Mononuclear cell (primary cell): ENCODE data around the gene RAB11A. TPM values are rescaled to one million over a fixed set of nuclear protein-coding genes. Genes with fewer than 3 reads are reported as not detected.
"Not testable (repeated sequence)": the region's sequence is repeated elsewhere in the genome, so short reads cannot be mapped to it uniquely, and the experiment has no call there.

ENCODE experiments used
- H3K27me3 ChIP-seq: 2 replicates; pipeline ENCODE4 v1.6.0; 2011; ENCODE audit warnings: low read length, control low read depth; ENCODE audit not compliant: insufficient read depth
- H3K4me1 ChIP-seq: 2 replicates; pipeline ENCODE4 v1.5.1; 2011; ENCODE audit warnings: mild to moderate bottlenecking, low read length, control low read depth; ENCODE audit not compliant: insufficient read depth
- H3K4me3 ChIP-seq: 2 replicates; pipeline ENCODE4 v1.5.1; 2011; ENCODE audit warnings: mild to moderate bottlenecking, low read length, moderate library complexity
- H3K9me3 ChIP-seq: 2 replicates; pipeline ENCODE4 v1.5.1; 2011; ENCODE audit warnings: low read depth, mild to moderate bottlenecking, control low read depth, low read length
- total RNA-seq: library from RNA; depleted of rRNA; stranded (reverse); fragments of >200 nt; gene quantifications from one replicate; pipeline ENCODE4 v1.2.3, GENCODE V29; 2012

RAB11A gene
- total RNA-seq, 1 donor = 139 TPM

DNA sequence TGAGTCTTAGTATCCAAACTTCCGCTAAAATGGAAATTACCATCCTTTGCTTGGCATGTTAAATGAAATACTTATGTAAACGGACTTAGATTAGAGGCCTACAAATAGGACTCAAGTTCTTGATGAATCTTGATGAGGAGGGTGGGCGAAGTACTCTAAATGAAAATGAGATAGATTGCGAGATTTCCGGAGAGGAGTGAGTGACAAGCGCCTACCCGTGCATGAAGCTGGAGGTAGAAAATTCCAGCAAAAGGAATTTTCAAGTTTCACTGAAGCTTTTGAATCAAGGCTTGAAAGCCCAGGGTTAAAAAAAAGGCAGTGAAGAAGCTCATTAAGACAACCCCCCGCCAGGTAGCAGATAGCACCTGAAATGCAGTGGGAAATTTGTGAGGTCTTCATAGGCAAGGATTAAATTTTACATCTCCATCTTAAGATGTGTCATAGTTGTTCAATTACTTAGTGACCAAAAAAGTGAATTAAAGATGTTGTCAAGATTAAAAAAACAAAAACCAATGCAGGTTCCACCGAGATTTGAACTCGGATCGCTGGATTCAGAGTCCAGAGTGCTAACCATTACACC lies 655 bp upstream of the RAB11A start:
- Histone ChIP-seq H3K4me1 (peaks cover 26% of the 10 kb centered on the region), H3K27me3 (no peaks in the 10 kb centered on the region), H3K9me3 (no peaks in the 10 kb centered on the region), H3K4me3 (peak overlapping the region; percentile 78)

DNA sequence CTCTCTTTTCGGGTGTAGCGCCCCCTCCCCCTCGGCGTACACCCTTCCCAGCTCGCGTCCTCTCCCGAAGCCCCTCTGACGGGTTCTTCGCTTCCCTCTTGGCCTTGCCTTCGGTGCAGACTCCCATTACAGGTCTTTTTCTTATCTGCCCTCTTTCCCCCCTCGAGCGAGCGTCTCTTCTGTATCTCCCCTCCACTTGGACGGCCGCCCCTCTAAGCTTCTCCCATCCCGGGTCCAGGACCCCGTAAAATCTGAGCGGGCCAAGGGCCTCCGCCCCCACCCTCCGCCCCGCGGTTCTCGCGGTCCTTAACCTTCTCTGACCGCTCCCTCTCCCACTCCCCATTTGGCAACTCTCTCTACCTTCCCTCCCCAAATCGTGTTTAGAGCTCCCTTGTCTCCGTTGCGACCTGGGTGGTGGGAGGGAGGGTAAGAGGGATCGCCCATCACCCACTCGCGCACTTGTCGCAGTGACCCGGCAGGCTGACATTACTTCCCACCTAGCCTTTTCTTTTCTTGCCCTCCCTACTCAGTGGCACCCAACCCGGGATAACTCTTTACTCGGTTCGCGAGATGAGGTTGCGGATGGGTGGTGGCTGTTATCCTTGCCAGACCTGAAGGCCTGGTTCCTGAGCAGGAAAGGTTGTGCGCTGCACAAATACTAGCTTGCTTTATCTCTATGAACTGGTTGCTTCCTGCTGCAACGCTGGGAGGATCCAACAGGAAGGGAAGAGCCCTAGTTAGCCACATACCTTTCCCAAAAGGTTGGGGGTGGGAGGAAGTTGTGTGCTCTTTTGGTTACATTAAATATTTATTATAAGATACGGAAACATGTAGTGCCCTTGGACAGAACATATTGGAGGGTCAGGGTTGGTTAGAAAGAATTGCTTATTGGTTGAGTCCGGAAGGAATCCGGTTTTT lies 922 bp downstream of the RAB11A start:
- Histone ChIP-seq H3K9me3 (no peaks in the 10 kb centered on the region), H3K4me3 (peak overlapping the region; percentile 78), H3K27me3 (no peaks in the 10 kb centered on the region), H3K4me1 (peaks cover 26% of the 10 kb centered on the region)

DNA sequence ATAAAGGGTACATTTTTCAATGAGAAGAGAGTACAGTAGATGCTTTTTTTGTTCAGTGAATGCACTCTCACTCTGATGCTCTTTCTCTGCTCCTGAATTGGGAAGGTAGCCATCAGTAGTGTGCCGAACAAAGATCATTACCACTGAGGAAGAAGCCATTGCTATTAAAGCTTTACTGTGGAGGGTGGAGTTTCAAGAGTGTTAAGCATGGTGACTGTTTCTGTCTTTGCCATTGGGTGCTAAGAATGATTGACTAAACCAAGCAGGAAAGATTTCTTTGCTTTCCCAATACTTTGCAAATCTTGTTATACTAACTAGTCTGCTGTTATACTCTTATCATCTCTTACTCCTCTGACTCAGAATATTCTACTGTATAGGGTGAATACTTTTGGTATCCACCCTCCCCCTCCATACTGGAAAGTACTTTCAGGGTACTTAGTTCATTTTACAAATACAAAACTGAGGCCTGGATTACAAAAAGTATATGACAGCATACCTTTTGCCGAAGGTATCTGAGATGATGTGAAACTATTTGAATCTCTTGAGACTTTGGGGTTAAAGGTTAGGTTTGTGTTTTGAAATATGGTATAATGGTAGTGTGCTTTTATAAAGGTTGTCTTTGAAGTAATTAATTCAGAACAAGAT lies 1.7 kb downstream of the RAB11A start:
- peak overlapping the region; percentile 78 for H3K4me3 ChIP-seq
- peaks cover 26% of the 10 kb centered on the region for H3K4me1 ChIP-seq
- no peaks in the 10 kb centered on the region for H3K9me3 ChIP-seq
- H3K27me3 ChIP-seq = no peaks in the 10 kb centered on the region

DNA sequence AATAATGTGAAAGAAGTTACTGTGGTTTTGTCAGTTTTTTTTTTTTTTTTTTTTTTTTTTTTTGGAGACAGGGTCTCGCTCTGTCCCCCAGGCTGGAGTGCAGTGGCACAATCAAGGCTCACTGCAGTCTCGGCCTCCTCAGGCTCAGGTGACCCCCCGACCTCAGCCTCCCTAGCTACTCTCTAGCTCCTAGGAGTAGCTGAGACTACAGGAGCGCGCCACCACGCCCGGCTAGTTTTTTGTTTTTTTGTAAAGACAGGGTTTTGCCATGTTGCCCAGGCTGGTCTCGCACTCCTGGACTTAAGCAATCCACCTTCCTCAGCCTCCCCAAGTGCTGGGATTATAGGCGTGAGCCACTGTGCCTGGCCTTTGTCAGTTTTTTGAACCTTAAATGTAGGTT lies 2.6 kb downstream of the RAB11A start:
- H3K4me3 ChIP-seq, H3K9me3 ChIP-seq, H3K27me3 ChIP-seq: not testable (repeated sequence)
- peaks cover 26% of the 10 kb centered on the region for H3K4me1 ChIP-seq

DNA sequence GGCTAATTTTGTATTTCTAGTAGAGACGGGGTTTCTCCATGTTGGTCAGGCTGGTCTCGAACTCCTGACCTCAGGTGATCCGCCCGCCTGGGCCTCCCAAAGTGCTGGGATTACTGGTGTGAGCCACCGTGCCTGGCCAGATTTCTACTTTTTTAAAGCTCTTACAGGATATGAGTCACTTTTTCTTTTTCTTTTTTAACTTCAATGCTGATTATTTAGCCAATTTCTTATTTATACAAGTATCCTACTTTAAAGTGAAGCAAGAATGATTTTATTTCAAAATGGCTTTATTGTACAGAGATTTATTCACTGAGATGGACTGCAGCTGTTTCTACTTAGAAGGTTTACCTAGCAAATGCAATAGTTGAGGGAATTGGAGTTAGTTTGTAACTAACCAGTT lies 3.3 kb downstream of the RAB11A start:
- peaks cover 26% of the 10 kb centered on the region for H3K4me1 ChIP-seq
- not testable (repeated sequence) for H3K4me3 ChIP-seq, H3K9me3 ChIP-seq, H3K27me3 ChIP-seq

DNA sequence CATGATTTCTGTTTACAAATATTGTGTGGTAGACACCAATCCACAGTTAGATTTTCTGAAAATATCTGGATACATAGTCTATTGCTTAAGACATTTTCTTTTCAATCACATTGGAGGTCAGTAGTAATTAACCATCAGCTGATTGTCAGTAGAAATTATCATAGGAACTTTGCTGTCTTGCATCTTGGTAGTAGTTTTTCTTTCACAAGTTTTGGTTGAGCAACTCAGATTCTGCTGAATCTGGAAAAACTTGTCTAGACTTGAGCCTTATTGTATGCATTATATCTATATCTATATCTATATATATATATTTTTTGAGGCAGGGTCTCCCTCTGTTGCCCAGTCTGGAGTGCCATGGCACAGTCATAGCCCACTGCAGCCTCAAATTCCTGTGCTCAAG lies 4.0 kb downstream of the RAB11A start:
- Histone ChIP-seq H3K27me3 (no peaks in the 10 kb centered on the region), H3K4me3 (no peak overlapping the region), H3K4me1 (peaks cover 26% of the 10 kb centered on the region), H3K9me3 (no peaks in the 10 kb centered on the region)

DNA sequence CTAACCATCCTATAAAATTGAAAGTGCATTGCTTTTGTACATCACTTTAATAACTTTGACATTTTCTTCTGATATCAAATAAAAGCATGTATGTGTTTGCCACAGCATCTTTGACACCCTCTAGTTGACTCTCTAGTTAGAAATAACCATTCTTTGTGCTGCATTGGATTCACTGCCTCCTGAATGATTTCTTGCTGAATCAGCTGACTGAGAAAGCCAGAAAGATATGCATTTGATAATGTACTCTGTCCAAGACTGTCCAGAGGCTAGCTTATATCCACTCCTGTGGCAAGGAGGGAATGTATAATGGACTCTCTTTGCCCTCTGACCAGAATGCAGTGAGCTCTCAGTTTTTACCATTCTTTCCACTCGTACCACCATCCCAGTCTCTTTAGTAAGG lies 6.2 kb downstream of the RAB11A start:
- H3K4me1 ChIP-seq = peaks cover 18% of the 10 kb centered on the region

DNA sequence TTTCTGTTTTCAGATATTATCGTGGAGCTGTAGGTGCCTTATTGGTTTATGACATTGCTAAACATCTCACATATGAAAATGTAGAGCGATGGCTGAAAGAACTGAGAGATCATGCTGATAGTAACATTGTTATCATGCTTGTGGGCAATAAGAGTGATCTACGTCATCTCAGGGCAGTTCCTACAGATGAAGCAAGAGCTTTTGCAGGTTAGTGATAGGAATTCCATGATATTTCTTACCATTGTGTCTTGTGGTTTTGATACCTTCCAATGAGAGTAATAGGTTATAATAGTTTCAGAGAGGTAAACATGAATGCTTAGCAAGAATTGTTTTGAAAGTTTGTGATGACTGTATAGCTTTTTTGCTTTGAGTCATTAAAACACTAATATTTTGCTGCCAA lies 8.5 kb downstream of the RAB11A start:
- Histone ChIP-seq H3K27me3 (no peaks in the 10 kb centered on the region), H3K4me3 (no peak overlapping the region), H3K4me1 (peaks cover 4% of the 10 kb centered on the region), H3K9me3 (no peaks in the 10 kb centered on the region)

More for the DNA sequence above, 6.2 kb downstream of the RAB11A start:
- Histone ChIP-seq H3K27me3 (no peaks in the 10 kb centered on the region), H3K9me3 (no peaks in the 10 kb centered on the region), H3K4me3 (no peak overlapping the region)

DNA sequence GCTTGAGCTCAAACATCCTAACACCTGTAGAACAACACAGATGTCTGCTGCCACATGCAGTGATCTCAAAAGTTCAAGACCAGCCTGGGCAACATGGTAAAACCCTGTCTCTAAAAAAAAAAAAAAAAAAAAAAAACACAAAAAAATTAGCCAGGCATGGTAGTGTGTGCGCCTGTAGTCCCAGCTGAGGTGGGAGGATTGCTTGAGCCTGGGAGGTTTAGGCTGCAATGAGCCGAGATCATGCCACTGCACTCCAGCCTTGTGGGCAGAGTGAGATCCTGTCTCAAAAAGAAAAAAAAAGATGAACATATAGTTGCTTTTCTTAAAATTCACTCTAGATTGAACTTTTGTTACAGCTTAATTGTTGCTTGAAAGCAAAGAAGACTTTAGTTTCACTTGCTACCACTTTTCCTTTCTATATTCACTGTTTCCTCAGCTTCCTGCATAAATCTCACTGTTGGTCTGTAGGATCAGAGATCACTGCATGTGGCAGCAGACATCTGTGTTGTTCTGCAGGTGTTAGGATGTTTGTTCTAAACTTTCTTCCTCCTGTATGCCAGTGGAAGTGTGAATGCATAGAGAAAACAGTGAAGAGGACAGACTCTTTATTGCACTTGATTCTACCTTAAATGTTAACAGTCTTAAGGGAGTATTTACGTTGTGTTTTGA lies 12.6 kb downstream of the RAB11A start:
- H3K4me3 ChIP-seq = no peak overlapping the region
- H3K4me1 ChIP-seq = peaks cover 15% of the 10 kb centered on the region
- H3K27me3 ChIP-seq = no peaks in the 10 kb centered on the region
- no peaks in the 10 kb centered on the region for H3K9me3 ChIP-seq

DNA sequence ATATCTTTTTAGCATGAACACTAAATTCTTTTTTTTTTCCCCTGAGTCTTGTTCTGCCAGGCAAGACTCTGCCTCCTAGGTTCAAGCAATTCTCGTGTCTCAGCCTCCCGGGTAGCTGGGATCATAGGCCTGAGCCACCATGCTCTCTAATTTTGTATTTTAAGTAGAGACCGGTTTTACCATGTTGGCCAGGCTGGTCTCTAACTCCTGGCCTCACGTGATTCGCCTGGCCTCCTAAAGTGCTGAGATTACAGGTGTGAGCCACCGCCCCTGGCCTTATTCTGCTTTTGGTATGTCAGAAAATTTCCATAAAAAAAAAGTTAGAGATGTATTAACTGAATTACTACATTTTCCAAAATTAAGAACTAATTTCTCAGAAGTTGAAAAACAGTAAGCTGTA lies 14.3 kb downstream of the RAB11A start:
- Histone ChIP-seq H3K4me1 (peaks cover 15% of the 10 kb centered on the region), H3K4me3 (no peak overlapping the region), H3K9me3 (no peaks in the 10 kb centered on the region), H3K27me3 (no peaks in the 10 kb centered on the region)

DNA sequence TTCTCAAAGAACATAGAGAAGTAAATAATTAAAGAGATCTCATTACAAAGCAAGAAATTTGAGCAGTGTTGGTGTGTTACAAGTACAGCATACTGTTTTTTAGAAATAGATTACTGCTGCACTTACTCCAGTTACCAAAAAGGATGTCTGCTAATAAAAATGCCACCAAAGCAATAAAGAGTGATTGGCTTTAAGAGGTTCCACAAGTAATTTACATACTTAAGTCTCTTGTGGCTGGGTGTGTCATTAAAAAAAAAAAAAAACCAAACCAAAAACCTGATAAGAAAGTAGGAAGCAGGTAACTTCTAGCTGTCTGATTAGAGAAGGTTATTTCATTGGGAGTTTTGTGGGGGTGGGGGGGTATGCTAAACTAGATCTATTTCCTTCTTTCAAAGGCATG lies 15.2 kb downstream of the RAB11A start:
- H3K4me3 ChIP-seq = no peak overlapping the region
- H3K4me1 ChIP-seq = peaks cover 15% of the 10 kb centered on the region

DNA sequence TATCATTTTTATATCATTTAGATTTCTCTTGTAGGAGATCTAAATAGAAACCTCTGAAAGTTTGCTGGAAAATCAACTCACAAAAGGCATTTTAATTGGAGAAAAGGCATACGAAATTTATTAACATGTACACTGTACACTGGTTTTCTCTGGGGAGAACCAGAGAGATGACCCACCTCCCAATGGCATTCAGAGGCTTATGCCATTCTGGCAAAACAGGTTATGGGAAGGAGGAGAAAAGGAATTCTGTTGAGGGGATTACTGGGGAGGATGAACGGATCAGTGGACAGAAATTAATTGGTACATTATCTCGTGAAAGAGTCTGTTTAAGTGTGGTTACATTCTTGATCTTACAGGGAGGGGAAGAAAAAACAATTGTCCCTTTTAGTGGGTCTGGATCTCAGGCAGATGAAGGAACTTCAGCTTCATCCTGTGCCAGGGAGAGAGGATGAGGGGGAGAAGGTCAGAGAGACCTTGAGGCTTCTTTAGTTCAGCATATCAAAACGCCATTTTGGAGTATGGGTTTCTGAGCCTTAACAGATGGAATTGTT lies 16.5 kb downstream of the RAB11A start:
- Histone ChIP-seq H3K9me3 (no peaks in the 10 kb centered on the region), H3K27me3 (no peaks in the 10 kb centered on the region), H3K4me1 (peaks cover 15% of the 10 kb centered on the region), H3K4me3 (no peak overlapping the region)

More for the DNA sequence above, 15.2 kb downstream of the RAB11A start:
- no peaks in the 10 kb centered on the region for H3K9me3 ChIP-seq
- no peaks in the 10 kb centered on the region for H3K27me3 ChIP-seq

DNA sequence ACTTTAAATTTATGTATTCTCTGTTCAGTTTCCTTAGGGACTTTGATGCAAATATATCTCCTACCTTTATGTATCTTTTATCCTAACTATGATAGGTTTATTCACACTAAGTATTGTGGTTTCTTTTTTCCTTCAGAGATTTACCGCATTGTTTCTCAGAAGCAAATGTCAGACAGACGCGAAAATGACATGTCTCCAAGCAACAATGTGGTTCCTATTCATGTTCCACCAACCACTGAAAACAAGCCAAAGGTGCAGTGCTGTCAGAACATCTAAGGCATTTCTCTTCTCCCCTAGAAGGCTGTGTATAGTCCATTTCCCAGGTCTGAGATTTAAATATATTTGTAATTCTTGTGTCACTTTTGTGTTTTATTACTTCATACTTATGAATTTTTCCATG lies 18.3 kb downstream of the RAB11A start:
- no peaks in the 10 kb centered on the region for H3K27me3 ChIP-seq
- no peak overlapping the region for H3K4me3 ChIP-seq
- H3K4me1 ChIP-seq = peaks cover 11% of the 10 kb centered on the region
- H3K9me3 ChIP-seq = no peaks in the 10 kb centered on the region

DNA sequence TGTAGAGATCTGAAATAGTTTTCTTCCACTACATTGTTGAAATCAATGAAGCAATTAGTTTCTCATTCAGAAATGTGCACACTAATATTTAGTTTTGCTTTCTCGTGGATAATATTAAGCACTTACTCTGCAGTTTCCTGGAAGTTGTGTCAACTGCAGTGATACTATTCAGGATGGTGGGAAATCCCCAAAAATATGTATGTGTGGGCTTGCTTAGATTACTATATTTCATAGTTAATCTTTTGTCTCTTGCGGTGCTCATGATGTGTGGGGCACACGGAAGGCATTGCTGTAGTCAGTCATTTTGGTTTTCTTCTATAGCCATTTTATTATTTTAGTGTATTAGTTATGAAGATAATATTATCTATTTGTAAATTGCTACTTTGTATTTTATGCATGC lies 19.7 kb downstream of the RAB11A start:
- no peaks in the 10 kb centered on the region for H3K27me3 ChIP-seq

DNA sequence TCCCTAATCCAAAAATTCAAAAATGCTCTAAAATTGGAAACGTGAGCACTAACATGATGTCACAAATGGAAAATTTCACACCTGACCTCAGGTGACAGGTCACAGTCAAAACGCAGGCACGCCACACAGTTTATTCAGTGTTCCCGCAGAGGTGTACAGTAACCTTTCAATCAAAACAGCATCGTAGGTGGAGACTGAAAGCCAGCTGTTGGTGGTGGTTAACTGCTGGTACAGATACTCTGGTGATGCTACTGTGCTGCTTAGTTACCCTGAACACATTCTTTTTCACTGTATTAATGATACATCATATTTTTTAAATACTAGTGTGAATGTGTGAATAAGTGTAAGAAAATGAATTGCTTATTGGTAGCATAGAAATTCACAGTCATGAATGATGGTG lies 23.8 kb downstream of the RAB11A start:
- Histone ChIP-seq H3K4me1 (peaks cover 3% of the 10 kb centered on the region), H3K9me3 (no peaks in the 10 kb centered on the region), H3K27me3 (no peaks in the 10 kb centered on the region), H3K4me3 (no peak overlapping the region)

More for the DNA sequence above, 19.7 kb downstream of the RAB11A start:
- no peaks in the 10 kb centered on the region for H3K9me3 ChIP-seq
- H3K4me1 ChIP-seq = peaks cover 5% of the 10 kb centered on the region
- H3K4me3 ChIP-seq = no peak overlapping the region
